ENCODE data around the gene SLC36A1. TPM values are rescaled to one million over a fixed set of nuclear protein-coding genes. Genes with fewer than 3 reads are reported as not detected.

SLC36A1 gene
- total RNA-seq (2021; ENCODE audit: unreplicated experiment), result 13.6 TPM
- 11.1 TPM for polyA plus RNA-seq (2012; ENCODE audit: insufficient read length)
- Bru-seq, nascent RNA, result percentile 61 among the genes with signal in this experiment
- percentile 69 among the genes with signal in this experiment for BruChase-seq, experiment 1, labeled RNA remaining after a 2-hour chase
- BruChase-seq, experiment 2, labeled RNA remaining after a 6-hour chase, result percentile 69 among the genes with signal in this experiment
- long read RNA-seq, full-length matches to known transcripts, result 2 of 30 reads
- long read RNA-seq, partial matches to known transcripts, result 0 of 30 reads
- long read RNA-seq, other reads (novel, unspliced or antisense), result 28 of 30 reads

- ChIA-PET CTCF (interaction anchor here (0.6 to 1.8 kb wide), 7 partner anchors 12 to 341 kb away, joined by 3 to 29 read pairs (median 3); no protein-coding TSS in a partner anchor), POLR2A (interaction anchor here (0.9 kb wide), 1 partner anchor 76 kb away, joined by 3 read pairs; no protein-coding TSS in a partner anchor)
- H3K4me3 ChIP-seq (ENCODE audit: low read depth in 2 of 2, low read length in 2 of 2), result peak within 1 kb of the TSS; percentile 75 to 96
- no peaks in the 10 kb centered on the region for H3K36me3 ChIP-seq (ENCODE audit: control insufficient read depth, insufficient read depth, low read length)
- no peaks in the 10 kb centered on the region for H3K9me3 ChIP-seq (ENCODE audit: control insufficient read depth, insufficient read depth, low read depth, low read length)
- in situ Hi-C loops (cut with HindIII; ENCODE audit: low pct_unique_long_range_greater_than_20kb, low sequenced_read_pairs) (no loop called here), intact Hi-C loops (cut with micrococcal nuclease; ENCODE audit: unreplicated experiment) (loop anchor here (1.0 to 2.0 kb wide), 4 partner anchors 53 to 293 kb away; no protein-coding TSS in a partner anchor)
- peaks cover 6% of the 10 kb centered on the region for H3K4me1 ChIP-seq (ENCODE audit: control insufficient read depth, insufficient read depth, low read length)
- H3K27me3 ChIP-seq (ENCODE audit: control insufficient read depth, insufficient read depth, low read length), result no peaks in the 10 kb centered on the region
- ATAC-seq (peak; percentile 94), DNase-seq (ENCODE audit: low read depth, low spot score) (peak; percentile 80)
- H3K27ac ChIP-seq (ENCODE audit: low read length), result peak within 1 kb of the TSS; percentile 78
- BruUV-seq (replicated peaks), result no TSS peak
- TF ChIP-seq TCF7L2 (IDR thresholded peaks at IDR 0.05; ENCODE audit: low read depth, low read length) (peak; percentile 80; the same call in 1 of the 2 replicates), SIN3A (IDR thresholded peaks at IDR 0.05; ENCODE audit: borderline replicate concordance, insufficient read depth, low read depth, low read length) (peak; percentile 93; the same call in 1 of the 2 replicates), POLR2AphosphoS5 (IDR thresholded peaks at IDR 0.05; ENCODE audit: low read depth, low read length) (peak; percentile 71)
- TF ChIP-seq, protein P1, sequence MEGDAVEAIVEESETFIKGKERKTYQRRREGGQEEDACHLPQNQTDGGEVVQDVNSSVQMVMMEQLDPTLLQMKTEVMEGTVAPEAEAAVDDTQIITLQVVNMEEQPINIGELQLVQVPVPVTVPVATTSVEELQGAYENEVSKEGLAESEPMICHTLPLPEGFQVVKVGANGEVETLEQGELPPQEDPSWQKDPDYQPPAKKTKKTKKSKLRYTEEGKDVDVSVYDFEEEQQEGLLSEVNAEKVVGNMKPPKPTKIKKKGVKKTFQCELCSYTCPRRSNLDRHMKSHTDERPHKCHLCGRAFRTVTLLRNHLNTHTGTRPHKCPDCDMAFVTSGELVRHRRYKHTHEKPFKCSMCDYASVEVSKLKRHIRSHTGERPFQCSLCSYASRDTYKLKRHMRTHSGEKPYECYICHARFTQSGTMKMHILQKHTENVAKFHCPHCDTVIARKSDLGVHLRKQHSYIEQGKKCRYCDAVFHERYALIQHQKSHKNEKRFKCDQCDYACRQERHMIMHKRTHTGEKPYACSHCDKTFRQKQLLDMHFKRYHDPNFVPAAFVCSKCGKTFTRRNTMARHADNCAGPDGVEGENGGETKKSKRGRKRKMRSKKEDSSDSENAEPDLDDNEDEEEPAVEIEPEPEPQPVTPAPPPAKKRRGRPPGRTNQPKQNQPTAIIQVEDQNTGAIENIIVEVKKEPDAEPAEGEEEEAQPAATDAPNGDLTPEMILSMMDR (IDR thresholded peaks at IDR 0.05), result peak; percentile 96
- TF ChIP-seq, protein P2, sequence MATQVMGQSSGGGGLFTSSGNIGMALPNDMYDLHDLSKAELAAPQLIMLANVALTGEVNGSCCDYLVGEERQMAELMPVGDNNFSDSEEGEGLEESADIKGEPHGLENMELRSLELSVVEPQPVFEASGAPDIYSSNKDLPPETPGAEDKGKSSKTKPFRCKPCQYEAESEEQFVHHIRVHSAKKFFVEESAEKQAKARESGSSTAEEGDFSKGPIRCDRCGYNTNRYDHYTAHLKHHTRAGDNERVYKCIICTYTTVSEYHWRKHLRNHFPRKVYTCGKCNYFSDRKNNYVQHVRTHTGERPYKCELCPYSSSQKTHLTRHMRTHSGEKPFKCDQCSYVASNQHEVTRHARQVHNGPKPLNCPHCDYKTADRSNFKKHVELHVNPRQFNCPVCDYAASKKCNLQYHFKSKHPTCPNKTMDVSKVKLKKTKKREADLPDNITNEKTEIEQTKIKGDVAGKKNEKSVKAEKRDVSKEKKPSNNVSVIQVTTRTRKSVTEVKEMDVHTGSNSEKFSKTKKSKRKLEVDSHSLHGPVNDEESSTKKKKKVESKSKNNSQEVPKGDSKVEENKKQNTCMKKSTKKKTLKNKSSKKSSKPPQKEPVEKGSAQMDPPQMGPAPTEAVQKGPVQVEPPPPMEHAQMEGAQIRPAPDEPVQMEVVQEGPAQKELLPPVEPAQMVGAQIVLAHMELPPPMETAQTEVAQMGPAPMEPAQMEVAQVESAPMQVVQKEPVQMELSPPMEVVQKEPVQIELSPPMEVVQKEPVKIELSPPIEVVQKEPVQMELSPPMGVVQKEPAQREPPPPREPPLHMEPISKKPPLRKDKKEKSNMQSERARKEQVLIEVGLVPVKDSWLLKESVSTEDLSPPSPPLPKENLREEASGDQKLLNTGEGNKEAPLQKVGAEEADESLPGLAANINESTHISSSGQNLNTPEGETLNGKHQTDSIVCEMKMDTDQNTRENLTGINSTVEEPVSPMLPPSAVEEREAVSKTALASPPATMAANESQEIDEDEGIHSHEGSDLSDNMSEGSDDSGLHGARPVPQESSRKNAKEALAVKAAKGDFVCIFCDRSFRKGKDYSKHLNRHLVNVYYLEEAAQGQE (IDR thresholded peaks at IDR 0.05; ENCODE audit: insufficient read depth in 1 of 2, low read depth in 2 of 2, low read length in 1 of 2), result no peak
Measured at GRCh38 chr5:151447174-151448037, at the start of gene SLC36A1. Gene SLC36A1 (plus strand): TSS chr5:151447603. CDS start chr5:151458793, 11,190 bp downstream.

GRCh38 chr5:151405334-151406160 lies 41.9 kb upstream of the SLC36A1 start:
- Histone ChIP-seq H3K9me3 (ENCODE audit: control insufficient read depth, insufficient read depth, low read depth, low read length) (no peaks in the 10 kb centered on the region), H3K36me3 (ENCODE audit: control insufficient read depth, insufficient read depth, low read length) (no peaks in the 10 kb centered on the region), H3K4me1 (ENCODE audit: control insufficient read depth, insufficient read depth, low read length) (no peaks in the 10 kb centered on the region), H3K27me3 (ENCODE audit: control insufficient read depth, insufficient read depth, low read length) (no peaks in the 10 kb centered on the region; the same call in 1 of the 2 replicates), H3K27ac (ENCODE audit: low read length) (no peak overlapping the region), H3K4me3 (ENCODE audit: low read depth in 2 of 2, low read length in 2 of 2) (no peak overlapping the region)
- ATAC-seq (no peak), DNase-seq (ENCODE audit: low read depth, low spot score) (no peak)
- ChIA-PET POLR2A (no interaction called here), CTCF (interaction anchor here (0.6 to 0.7 kb wide), 3 partner anchors 8 to 45 kb away, joined by 3 to 13 read pairs (median 3); no protein-coding TSS in a partner anchor)
- BruUV-seq (replicated peaks), result no TSS peak
- in situ Hi-C loops (cut with HindIII; ENCODE audit: low pct_unique_long_range_greater_than_20kb, low sequenced_read_pairs), result no loop called here
- intact Hi-C loops (cut with micrococcal nuclease; ENCODE audit: unreplicated experiment), result no loop called here
- TF ChIP-seq POLR2AphosphoS5 (IDR thresholded peaks at IDR 0.05; ENCODE audit: low read depth, low read length), result no peak
- TF ChIP-seq, protein P2 (IDR thresholded peaks at IDR 0.05; ENCODE audit: insufficient read depth in 1 of 2, low read depth in 2 of 2, low read length in 1 of 2), result no peak
- no peak for TF ChIP-seq SIN3A (IDR thresholded peaks at IDR 0.05; ENCODE audit: borderline replicate concordance, insufficient read depth, low read depth, low read length)
- no peak for TF ChIP-seq TCF7L2 (IDR thresholded peaks at IDR 0.05; ENCODE audit: low read depth, low read length)
- TF ChIP-seq, protein P1 (IDR thresholded peaks at IDR 0.05), result no peak
